Tibial nerve (tissue), 3 donors: Measurements from ENCODE around the gene TENM3.

Experiments
- CTCF ChIP-seq, 5 experiments: fragments of 200-600 bp in 3 of 5; fragments of 450-650 bp in 2 of 5; sonication (generic) in 3 of 5; IDR thresholded peaks; one replicate each; pipeline ENCODE4 v1.5.1; 2016 to 2019; ENCODE audit warnings: antibody characterized with exemption in 5 of 5, mild to moderate bottlenecking in 3 of 5, moderate library complexity in 2 of 5
- POLR2A ChIP-seq, 2 donors: fragments of 450-650 bp; IDR thresholded peaks; one replicate each; pipeline ENCODE4 v1.6.1; 2017; ENCODE audit warnings: antibody characterized with exemption in 2 of 2, mild to moderate bottlenecking in 2 of 2, moderate library complexity in 2 of 2

- no peak for TF ChIP-seq CTCF (IDR thresholded peaks at IDR 0.05)
- TF ChIP-seq POLR2A (IDR thresholded peaks at IDR 0.05), result no peak
Measured at GRCh38 chr4:182741914-182742313, 498.7 kb downstream of the TENM3 start.
